Measurements from ENCODE around the gene UBE2S. TPM values are rescaled to one million over a fixed set of nuclear protein-coding genes. Genes with fewer than 3 reads are reported as not detected.

UBE2S gene
- total RNA-seq, 1 experiment from 2014 or later: 393 TPM

DNA sequence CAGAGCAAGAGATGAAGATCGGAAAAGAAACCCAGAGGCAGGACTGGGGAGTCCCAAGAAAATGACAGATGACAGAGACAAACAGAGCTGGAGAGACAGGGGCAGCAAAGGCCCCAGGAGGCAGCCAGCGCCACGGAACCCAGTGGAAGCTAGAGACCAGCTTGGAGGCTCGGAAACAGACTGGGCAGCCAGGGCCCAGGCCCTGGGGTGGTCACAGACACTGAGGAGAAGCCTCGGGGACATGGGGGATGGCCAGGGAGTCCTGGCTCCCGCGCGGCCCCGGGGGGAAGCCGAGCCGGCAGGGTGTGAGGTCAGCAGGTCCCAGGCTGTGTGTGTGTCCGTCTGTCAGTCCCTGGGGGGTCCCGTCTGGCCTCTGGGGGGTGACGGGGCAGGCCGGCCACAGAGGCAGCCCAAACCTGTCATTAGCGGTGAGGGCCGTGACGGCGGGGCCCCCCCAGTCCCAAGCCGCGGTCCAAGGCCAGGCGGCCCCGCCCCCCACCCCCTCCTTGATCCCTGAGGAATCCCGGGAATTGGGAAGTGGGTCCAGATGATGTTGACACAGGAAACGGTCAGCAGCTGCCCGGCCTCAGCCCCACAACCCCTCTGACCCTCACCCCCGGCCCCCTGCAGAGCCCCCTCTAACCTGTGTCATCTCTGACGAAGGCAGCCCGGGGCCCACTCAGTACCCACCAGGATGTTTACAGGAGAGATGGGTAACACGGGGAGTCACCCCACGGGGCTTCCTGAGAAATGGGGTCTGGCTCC lies 33.4 kb downstream of the UBE2S start:
- no peak for DNase-seq
- Histone ChIP-seq H4K5ac (ENCODE audit: insufficient read length, low read depth, low read length) (no peak overlapping the region), H2AK5ac (ENCODE audit: insufficient read length, low read length) (no peak overlapping the region), H3K18ac (ENCODE audit: insufficient read length, low read depth, low read length) (no peak overlapping the region), H2BK12ac (ENCODE audit: insufficient read length, low read depth, low read length) (no peak overlapping the region), H3K4me1 (ENCODE audit: insufficient read depth, low read length) (no peaks in the 10 kb centered on the region; the same call in 1 of the 2 replicates), H3K4ac (ENCODE audit: low read depth, low read length) (no peak overlapping the region), H3K79me1 (ENCODE audit: insufficient read depth, low read depth, low read length, poor library complexity, severe bottlenecking) (no peaks in the 10 kb centered on the region), H2AFZ (ENCODE audit: low read length) (no peak overlapping the region), H3K9ac (ENCODE audit: extremely low read depth, insufficient read length, low read length) (no peak overlapping the region), H3K23me2 (ENCODE audit: insufficient read length, low read depth, low read length, poor library complexity, severe bottlenecking) (peaks cover 17% of the 10 kb centered on the region), H3K27ac (ENCODE audit: insufficient read length, low read depth, low read length) (no peak overlapping the region), H3K4me2 (ENCODE audit: insufficient read depth, insufficient read length, low read length) (peak overlapping the region; percentile 33), H3K14ac (ENCODE audit: insufficient read depth, low read length) (no peak overlapping the region; the same call in 1 of the 2 replicates), H3K9me3 (ENCODE audit: control insufficient read depth, low read depth, low read length) (no peaks in the 10 kb centered on the region), H3T11ph (ENCODE audit: low read length) (no peak overlapping the region), H3K27me3 (ENCODE audit: insufficient read depth, low read length) (peaks cover 5% of the 10 kb centered on the region; the same call in 1 of the 2 replicates), H3K23ac (ENCODE audit: insufficient read length, low read depth, low read length) (no peak overlapping the region), H2BK120ac (ENCODE audit: low read depth, low read length, poor library complexity, severe bottlenecking) (no peak overlapping the region), H4K8ac (replicated peaks; ENCODE audit: insufficient read length, low read depth, low read length) (no peak overlapping the region), H4K91ac (ENCODE audit: insufficient read length, low read depth, low read length) (no peak overlapping the region), H3K56ac (ENCODE audit: insufficient read length, low read depth, low read length) (no peak overlapping the region), H2BK20ac (ENCODE audit: low read depth, low read length, poor library complexity, severe bottlenecking) (no peak overlapping the region), H3K79me2 (ENCODE audit: insufficient read depth, low read length) (no peaks in the 10 kb centered on the region), H4K20me1 (ENCODE audit: control insufficient read depth, insufficient read depth, insufficient read length) (no peaks in the 10 kb centered on the region), H2BK15ac (ENCODE audit: low read depth, low read length) (no peak overlapping the region), H2BK5ac (ENCODE audit: insufficient read length, low read length) (no peak overlapping the region)
- peaks cover 41 to 57% of the 10 kb centered on the region in 2 experiments for H3K4me1 Mint-ChIP-seq
- H3K27me3 Mint-ChIP-seq (ENCODE audit: low read depth): peaks cover 70% of the 10 kb centered on the region
- peak overlapping the region; percentile 4 to 51; a peak in 3 of 5 replicates for H3K4me3 Mint-ChIP-seq
- H3K36me3 Mint-ChIP-seq (ENCODE audit: insufficient read depth in 1 of 3, low read depth in 3 of 3): peaks cover 0 to 6% (median 0%) of the 10 kb centered on the region in 3 experiments; a peak in 1 of 7 replicates
- peak overlapping the region in 2 of 3 experiments; percentile 17 to 55; a peak in 3 of 7 replicates for H3K27ac Mint-ChIP-seq
- TF ChIP-seq, protein P1, sequence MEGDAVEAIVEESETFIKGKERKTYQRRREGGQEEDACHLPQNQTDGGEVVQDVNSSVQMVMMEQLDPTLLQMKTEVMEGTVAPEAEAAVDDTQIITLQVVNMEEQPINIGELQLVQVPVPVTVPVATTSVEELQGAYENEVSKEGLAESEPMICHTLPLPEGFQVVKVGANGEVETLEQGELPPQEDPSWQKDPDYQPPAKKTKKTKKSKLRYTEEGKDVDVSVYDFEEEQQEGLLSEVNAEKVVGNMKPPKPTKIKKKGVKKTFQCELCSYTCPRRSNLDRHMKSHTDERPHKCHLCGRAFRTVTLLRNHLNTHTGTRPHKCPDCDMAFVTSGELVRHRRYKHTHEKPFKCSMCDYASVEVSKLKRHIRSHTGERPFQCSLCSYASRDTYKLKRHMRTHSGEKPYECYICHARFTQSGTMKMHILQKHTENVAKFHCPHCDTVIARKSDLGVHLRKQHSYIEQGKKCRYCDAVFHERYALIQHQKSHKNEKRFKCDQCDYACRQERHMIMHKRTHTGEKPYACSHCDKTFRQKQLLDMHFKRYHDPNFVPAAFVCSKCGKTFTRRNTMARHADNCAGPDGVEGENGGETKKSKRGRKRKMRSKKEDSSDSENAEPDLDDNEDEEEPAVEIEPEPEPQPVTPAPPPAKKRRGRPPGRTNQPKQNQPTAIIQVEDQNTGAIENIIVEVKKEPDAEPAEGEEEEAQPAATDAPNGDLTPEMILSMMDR (conservative IDR thresholded peaks at IDR 0.05): no peak
- no CpG with 5 or more reads among the region's 31 CpGs for WGBS (ENCODE audit: extremely low coverage, insufficient read length, low lambda C conversion rate)
- H3K9me3 Mint-ChIP-seq: peaks cover 0 to 5% of the 10 kb centered on the region in 2 experiments; a peak in 2 of 5 replicates
